Ovary (tissue), 3 donors: ENCODE data around the gene CFAP20DC.

Source experiments
- EP300 ChIP-seq: sonication (generic); formaldehyde crosslinking; IDR thresholded peaks from one replicate; pipeline ENCODE4 v1.6.1; 2017; ENCODE audit warnings: antibody characterized with exemption
- POLR2A ChIP-seq: fragments of 450-650 bp; IDR thresholded peaks from one replicate; pipeline ENCODE4 v1.6.1; 2017; ENCODE audit warnings: antibody characterized with exemption, mild to moderate bottlenecking, moderate library complexity
- TF ChIP-seq, protein P1 (sequence below), 3 donors: fragments of 450-650 bp in 2 of 3; fragments of 200-600 bp in 1 of 3; IDR thresholded peaks; one replicate each; pipeline versions ENCODE4 v1.5.1 to v1.8.0; 2016 to 2022; ENCODE audit warnings: antibody characterized with exemption in 3 of 3, mild to moderate bottlenecking in 1 of 3
- donor health status: DM: no; HTN: no; CAD: no.

DNA sequence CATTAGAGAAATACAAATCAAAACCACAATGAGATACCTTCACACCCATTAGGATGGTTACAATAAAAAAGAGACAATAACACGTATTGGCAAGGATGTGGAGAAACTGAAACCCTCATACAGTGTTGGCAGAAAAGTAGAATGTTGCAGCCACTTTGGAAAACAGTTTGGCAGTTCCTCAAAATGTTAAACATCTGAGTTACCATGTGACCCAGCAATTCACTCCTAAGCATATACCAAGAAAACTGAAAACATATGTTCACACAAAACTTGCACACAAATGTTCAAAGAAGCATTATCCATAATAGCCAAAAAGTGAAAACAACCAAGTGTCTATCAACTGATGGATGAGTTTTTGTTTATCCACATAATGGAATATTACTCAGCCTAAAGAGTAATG, 216.3 kb downstream of the CFAP20DC start:
- TF ChIP-seq, protein P1, sequence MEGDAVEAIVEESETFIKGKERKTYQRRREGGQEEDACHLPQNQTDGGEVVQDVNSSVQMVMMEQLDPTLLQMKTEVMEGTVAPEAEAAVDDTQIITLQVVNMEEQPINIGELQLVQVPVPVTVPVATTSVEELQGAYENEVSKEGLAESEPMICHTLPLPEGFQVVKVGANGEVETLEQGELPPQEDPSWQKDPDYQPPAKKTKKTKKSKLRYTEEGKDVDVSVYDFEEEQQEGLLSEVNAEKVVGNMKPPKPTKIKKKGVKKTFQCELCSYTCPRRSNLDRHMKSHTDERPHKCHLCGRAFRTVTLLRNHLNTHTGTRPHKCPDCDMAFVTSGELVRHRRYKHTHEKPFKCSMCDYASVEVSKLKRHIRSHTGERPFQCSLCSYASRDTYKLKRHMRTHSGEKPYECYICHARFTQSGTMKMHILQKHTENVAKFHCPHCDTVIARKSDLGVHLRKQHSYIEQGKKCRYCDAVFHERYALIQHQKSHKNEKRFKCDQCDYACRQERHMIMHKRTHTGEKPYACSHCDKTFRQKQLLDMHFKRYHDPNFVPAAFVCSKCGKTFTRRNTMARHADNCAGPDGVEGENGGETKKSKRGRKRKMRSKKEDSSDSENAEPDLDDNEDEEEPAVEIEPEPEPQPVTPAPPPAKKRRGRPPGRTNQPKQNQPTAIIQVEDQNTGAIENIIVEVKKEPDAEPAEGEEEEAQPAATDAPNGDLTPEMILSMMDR (IDR thresholded peaks at IDR 0.05), result no peak
- TF ChIP-seq POLR2A (no peak), EP300 (no peak)
